ENCODE results near the gene HSPH1.

Gene HSPH1

GRCh38 chr13:31199527-31199848, 37.8 kb upstream of the HSPH1 start:
- ATAC-seq, result no peak; the same call in 2 of the 3 replicates
- TF ChIP-seq, protein P1, sequence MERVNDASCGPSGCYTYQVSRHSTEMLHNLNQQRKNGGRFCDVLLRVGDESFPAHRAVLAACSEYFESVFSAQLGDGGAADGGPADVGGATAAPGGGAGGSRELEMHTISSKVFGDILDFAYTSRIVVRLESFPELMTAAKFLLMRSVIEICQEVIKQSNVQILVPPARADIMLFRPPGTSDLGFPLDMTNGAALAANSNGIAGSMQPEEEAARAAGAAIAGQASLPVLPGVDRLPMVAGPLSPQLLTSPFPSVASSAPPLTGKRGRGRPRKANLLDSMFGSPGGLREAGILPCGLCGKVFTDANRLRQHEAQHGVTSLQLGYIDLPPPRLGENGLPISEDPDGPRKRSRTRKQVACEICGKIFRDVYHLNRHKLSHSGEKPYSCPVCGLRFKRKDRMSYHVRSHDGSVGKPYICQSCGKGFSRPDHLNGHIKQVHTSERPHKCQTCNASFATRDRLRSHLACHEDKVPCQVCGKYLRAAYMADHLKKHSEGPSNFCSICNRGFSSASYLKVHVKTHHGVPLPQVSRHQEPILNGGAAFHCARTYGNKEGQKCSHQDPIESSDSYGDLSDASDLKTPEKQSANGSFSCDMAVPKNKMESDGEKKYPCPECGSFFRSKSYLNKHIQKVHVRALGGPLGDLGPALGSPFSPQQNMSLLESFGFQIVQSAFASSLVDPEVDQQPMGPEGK (CRISPR knock-in tag; IDR thresholded peaks at IDR 0.05; ENCODE audit: borderline replicate concordance), result no peak
- TF ChIP-seq PPARA (CRISPR knock-in tag; IDR thresholded peaks at IDR 0.05; ENCODE audit: borderline replicate concordance), result no peak
- no peak for TF ChIP-seq CREB5 (CRISPR knock-in tag; IDR thresholded peaks at IDR 0.05; ENCODE audit: low read depth)
- no peak for TF ChIP-seq TCF4 (CRISPR knock-in tag; IDR thresholded peaks at IDR 0.05; ENCODE audit: borderline replicate concordance)
- TF ChIP-seq POU6F1 (CRISPR knock-in tag; IDR thresholded peaks at IDR 0.05; ENCODE audit: borderline replicate concordance, low read depth), result no peak
- no peak for TF ChIP-seq ZNF565 (CRISPR knock-in tag; conservative IDR thresholded peaks at IDR 0.05; ENCODE audit: low read depth)
- no peak for TF ChIP-seq ESRRG (CRISPR knock-in tag; IDR thresholded peaks at IDR 0.05)
- TF ChIP-seq ZC3H10 (CRISPR knock-in tag; IDR thresholded peaks at IDR 0.05), result no peak
- TF ChIP-seq, protein P2, sequence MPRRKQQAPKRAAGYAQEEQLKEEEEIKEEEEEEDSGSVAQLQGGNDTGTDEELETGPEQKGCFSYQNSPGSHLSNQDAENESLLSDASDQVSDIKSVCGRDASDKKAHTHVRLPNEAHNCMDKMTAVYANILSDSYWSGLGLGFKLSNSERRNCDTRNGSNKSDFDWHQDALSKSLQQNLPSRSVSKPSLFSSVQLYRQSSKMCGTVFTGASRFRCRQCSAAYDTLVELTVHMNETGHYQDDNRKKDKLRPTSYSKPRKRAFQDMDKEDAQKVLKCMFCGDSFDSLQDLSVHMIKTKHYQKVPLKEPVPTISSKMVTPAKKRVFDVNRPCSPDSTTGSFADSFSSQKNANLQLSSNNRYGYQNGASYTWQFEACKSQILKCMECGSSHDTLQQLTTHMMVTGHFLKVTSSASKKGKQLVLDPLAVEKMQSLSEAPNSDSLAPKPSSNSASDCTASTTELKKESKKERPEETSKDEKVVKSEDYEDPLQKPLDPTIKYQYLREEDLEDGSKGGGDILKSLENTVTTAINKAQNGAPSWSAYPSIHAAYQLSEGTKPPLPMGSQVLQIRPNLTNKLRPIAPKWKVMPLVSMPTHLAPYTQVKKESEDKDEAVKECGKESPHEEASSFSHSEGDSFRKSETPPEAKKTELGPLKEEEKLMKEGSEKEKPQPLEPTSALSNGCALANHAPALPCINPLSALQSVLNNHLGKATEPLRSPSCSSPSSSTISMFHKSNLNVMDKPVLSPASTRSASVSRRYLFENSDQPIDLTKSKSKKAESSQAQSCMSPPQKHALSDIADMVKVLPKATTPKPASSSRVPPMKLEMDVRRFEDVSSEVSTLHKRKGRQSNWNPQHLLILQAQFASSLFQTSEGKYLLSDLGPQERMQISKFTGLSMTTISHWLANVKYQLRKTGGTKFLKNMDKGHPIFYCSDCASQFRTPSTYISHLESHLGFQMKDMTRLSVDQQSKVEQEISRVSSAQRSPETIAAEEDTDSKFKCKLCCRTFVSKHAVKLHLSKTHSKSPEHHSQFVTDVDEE (CRISPR knock-in tag; IDR thresholded peaks at IDR 0.05), result no peak
- no peak for TF ChIP-seq ZNF70 (CRISPR knock-in tag; IDR thresholded peaks at IDR 0.05)
- no peak for TF ChIP-seq ZFP3 (CRISPR knock-in tag; IDR thresholded peaks at IDR 0.05)
- no peak for TF ChIP-seq ZNF8 (CRISPR knock-in tag; IDR thresholded peaks at IDR 0.05)
- TF ChIP-seq BACH2 (CRISPR knock-in tag; IDR thresholded peaks at IDR 0.05; ENCODE audit: borderline replicate concordance), result no peak

- TF ChIP-seq TCF4 (CRISPR knock-in tag; IDR thresholded peaks at IDR 0.05; ENCODE audit: borderline replicate concordance) (no peak), TOX (CRISPR knock-in tag; IDR thresholded peaks at IDR 0.05; ENCODE audit: borderline replicate concordance) (no peak), ZC3H10 (CRISPR knock-in tag; IDR thresholded peaks at IDR 0.05) (no peak), CSDC2 (CRISPR knock-in tag; IDR thresholded peaks at IDR 0.05) (no peak), OSR1 (CRISPR knock-in tag; IDR thresholded peaks at IDR 0.05) (no peak), ZNF8 (CRISPR knock-in tag; IDR thresholded peaks at IDR 0.05) (no peak), CREB5 (CRISPR knock-in tag; IDR thresholded peaks at IDR 0.05; ENCODE audit: low read depth) (no peak), RARB (CRISPR knock-in tag; IDR thresholded peaks at IDR 0.05) (no peak)
- TF ChIP-seq, protein P1 (CRISPR knock-in tag; IDR thresholded peaks at IDR 0.05; ENCODE audit: borderline replicate concordance), result no peak
- TF ChIP-seq, protein P2 (CRISPR knock-in tag; IDR thresholded peaks at IDR 0.05), result no peak
- TF ChIP-seq, protein P3, sequence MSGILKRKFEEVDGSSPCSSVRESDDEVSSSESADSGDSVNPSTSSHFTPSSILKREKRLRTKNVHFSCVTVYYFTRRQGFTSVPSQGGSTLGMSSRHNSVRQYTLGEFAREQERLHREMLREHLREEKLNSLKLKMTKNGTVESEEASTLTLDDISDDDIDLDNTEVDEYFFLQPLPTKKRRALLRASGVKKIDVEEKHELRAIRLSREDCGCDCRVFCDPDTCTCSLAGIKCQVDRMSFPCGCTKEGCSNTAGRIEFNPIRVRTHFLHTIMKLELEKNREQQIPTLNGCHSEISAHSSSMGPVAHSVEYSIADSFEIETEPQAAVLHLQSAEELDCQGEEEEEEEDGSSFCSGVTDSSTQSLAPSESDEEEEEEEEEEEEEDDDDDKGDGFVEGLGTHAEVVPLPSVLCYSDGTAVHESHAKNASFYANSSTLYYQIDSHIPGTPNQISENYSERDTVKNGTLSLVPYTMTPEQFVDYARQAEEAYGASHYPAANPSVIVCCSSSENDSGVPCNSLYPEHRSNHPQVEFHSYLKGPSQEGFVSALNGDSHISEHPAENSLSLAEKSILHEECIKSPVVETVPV (CRISPR knock-in tag; IDR thresholded peaks at IDR 0.05), result no peak
- ATAC-seq, result no peak
These were observed 36.8 kb upstream of the HSPH1 start for GRCh38 chr13:31198519-31198918.

All from SK-N-SH treated with all-trans-retinoic acid at 6 μM for 48 hours (cell line).